GM15510 (cell line): Measurements from ENCODE around the gene MGLL.

Source experiments
- POLR2A ChIP-seq: IDR thresholded peaks from 3 replicates; pipeline ENCODE4 v1.6.1; 2011; ENCODE audit warnings: borderline replicate concordance; ENCODE audit not compliant: insufficient read length; ENCODE audit errors: extremely low read depth

MGLL gene

GRCh38 chr3:127822041-127822681, at the start of gene MGLL:
MGLL (minus strand) TSS chr3:127822515; CDS start chr3:127822318, 197 bp downstream.
- no peak for TF ChIP-seq POLR2A

- no peak for TF ChIP-seq POLR2A
Measured at GRCh38 chr3:127870156-127870555, 47.8 kb upstream of the MGLL start.

- TF ChIP-seq POLR2A: no peak
Measured at GRCh38 chr3:127867986-127868385, 45.7 kb upstream of the MGLL start.

- no peak for TF ChIP-seq POLR2A
Measured at GRCh38 chr3:127867412-127867811, 45.1 kb upstream of the MGLL start.

GRCh38 chr3:127865941-127866340, 43.6 kb upstream of the MGLL start:
- TF ChIP-seq POLR2A: no peak

- no peak for TF ChIP-seq POLR2A
Measured at GRCh38 chr3:127860211-127860696, 37.9 kb upstream of the MGLL start.

GRCh38 chr3:127859730-127860129, 37.4 kb upstream of the MGLL start:
- TF ChIP-seq POLR2A: no peak

GRCh38 chr3:127858937-127859336, 36.6 kb upstream of the MGLL start:
- no peak for TF ChIP-seq POLR2A

GRCh38 chr3:127858521-127858920, 36.2 kb upstream of the MGLL start:
- no peak for TF ChIP-seq POLR2A

GRCh38 chr3:127857333-127857732, 35.0 kb upstream of the MGLL start:
- TF ChIP-seq POLR2A: no peak

GRCh38 chr3:127856801-127857200, 34.5 kb upstream of the MGLL start:
- no peak for TF ChIP-seq POLR2A

GRCh38 chr3:127855246-127855645, 32.9 kb upstream of the MGLL start:
- no peak for TF ChIP-seq POLR2A

GRCh38 chr3:127853681-127854080, 31.4 kb upstream of the MGLL start:
- TF ChIP-seq POLR2A: no peak

GRCh38 chr3:127851899-127852298, 29.6 kb upstream of the MGLL start:
- no peak for TF ChIP-seq POLR2A

GRCh38 chr3:127849368-127849767, 27.1 kb upstream of the MGLL start:
- no peak for TF ChIP-seq POLR2A

GRCh38 chr3:127848131-127849129, 26.1 kb upstream of the MGLL start:
- TF ChIP-seq POLR2A: no peak

- no peak for TF ChIP-seq POLR2A
Measured at GRCh38 chr3:127847236-127847720, 25.0 kb upstream of the MGLL start.
